ENCODE results near the gene AFF3.
A peak's percentile ranks its signal among the peaks of the same experiment; 100 is the strongest.

Gene AFF3

DNA sequence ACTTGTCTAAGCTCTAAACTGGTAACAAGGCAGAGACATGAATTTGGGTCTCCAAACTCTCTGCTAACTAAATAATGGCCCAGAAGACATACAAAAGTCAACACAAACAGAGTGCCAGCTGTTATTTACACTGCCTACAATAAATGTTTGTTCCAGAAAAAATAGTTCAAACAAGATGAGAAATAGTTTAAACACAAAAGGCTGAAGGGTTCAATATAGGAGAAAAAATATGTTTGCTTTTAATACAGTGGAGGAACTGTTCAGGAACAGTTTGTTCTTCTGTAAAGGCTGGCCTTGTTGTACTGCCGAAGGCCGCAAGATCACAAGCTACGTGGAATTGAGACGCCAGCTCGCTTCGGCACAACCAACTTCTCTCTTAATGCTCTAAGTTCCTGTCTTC is 74.6 kb downstream of the AFF3 start:
- DNase-seq: no peak

DNA sequence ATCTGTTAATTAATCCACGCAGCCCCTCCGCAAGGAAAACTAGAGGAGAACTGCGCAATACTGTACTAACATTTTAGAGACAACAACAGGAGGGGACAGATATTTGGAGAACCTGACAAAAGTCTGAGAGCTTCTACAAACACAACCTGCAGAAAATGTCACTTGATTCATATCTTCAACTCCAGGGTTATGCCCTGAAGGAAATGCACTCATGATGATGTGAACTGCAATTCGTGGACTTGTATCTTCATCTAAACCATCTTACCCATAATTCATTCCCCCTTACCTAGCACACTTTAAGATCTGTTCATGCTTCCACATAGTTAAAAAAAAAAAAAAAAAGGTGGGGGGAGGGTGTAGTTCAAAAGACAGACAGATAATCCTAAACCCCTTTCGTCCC is 75.5 kb downstream of the AFF3 start:
- no peak for DNase-seq

DNA sequence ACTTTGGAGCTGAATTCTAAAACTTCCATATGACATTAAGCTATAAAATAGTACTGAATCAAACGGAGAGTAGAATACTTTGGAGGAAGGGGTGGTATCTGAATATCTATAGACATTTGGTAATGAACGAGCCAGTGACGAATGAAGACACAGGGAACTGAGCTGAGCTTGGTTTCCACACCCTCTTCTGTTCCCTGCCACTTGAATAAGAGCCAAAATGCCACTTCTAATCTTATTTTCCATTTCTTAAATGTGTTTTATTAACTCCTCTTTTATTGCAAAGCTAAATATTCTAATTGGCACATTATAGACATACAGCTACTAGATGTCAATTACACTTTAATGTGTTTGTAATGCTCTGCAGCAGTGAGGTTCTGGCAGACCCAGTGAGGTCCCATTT is 76.1 kb downstream of the AFF3 start:
- DNase-seq: no peak

DNA sequence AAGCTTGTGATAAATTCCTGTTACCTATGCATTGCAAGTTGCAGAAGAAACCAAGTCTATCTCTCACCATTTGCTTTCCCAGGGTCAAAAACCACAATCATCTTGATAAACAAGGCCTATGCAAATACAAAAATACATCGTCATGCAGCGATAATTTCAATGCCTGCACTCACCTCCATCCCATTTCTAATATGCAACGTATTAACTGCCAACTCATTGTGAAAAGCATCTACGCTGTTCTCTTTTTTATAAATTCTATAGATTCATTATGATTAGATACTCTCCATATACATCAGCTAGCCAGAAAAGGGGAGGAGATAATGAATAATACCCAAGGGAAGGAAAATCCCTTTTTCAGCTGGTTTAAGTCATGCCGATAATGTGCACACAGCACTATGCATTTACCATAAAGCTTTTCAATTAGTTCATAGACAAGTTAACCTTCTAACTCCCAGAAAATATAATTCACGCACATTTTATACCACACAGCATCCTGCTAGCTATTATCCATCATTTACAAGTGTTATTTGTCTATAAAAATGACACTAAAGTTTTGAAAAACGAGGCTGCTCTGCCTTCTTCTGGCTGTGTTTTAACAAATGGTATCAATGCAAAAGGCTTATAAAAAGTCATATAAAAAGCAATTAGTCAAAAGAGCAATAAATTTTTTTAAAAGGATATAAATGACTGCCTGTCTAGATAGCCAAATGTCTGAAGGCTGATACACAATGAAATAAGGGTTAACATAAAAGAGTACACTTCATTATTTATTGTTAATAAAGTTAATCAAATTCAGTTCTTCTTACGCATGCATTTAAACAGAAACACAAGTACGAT is 77.6 kb downstream of the AFF3 start:
- no peak for DNase-seq

DNA sequence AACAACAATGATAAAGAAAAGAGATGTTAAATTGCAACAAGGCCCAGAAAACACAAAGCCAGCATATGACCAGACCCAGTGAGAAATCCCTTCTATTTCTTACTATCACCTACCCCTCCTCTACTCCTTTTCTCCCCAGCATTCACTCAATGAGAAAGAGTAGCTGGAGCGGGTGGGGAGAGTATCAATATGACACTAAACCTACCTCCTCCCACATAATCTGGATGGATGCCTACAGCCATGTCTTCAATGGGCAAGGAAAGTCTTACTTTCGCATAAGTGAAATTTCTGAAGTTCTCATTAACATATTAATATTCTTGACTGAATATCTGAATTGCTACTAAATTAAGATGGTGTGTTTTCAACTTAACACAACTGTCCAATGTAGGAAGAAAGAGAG is 78.2 kb downstream of the AFF3 start:
- DNase-seq: no peak

DNA sequence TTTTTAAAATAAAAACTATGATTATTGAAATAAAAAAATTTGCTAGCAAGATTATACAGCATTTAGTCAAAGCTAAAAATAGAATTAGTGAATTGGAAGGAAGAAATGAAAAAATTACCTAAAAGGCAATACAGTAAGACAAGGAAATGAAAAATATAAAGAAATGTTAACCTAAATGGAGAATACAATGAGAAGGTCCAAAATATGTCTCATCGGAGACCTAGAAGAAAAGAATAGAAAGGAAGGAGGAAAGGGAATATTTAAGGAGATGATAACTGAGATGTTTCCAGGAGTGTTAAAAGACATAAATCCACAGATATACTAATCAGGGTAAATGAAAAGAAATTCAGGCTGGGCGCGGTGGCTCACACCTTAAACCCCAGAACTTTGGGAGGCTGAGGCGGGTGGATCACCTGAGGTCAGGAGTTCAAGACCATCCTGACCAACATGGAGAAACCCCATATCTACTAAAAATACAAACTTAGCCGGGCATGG is 78.9 kb downstream of the AFF3 start:
- no peak for DNase-seq

DNA sequence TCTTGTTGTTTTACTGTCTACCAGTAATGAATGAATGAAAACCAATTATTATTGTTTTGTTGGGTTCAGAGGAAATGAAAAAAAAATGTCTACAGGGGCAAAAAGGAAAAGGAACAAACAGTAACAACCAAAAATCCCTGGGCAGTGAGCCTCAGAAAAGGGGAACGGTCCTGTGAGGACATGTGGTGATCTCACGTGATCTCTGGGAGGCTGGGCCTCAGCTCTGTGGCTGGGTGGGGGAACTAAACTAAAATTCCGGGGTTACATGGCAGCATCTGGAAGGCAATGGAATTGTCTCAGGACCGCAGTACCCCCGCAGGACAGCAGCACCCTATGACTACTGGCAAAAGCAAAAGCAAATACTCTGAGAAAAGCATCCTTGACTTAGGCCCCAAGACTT is 80.1 kb downstream of the AFF3 start:
- DNase-seq: no peak

DNA sequence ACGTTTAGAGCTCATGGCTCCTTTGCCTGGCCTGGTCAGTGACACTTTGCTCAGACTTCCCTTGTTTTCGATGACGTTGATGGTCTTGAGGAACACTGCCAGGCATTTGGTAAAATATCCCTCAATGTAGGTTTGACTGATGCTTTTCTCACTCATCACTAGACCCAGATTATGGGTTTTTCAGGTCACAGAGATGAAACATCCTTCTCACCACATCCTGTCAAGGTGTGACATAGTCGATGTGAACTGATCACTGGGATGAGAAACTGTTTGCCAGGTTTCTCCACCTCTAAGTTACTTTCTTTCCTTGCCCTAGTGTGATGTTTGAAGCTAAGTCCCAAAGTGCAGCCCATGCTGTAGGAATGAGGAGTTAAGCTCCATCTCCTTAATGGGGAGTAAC is 81.5 kb downstream of the AFF3 start:
- DNase-seq: peak in 1 of 2 donors; percentile 29

DNA sequence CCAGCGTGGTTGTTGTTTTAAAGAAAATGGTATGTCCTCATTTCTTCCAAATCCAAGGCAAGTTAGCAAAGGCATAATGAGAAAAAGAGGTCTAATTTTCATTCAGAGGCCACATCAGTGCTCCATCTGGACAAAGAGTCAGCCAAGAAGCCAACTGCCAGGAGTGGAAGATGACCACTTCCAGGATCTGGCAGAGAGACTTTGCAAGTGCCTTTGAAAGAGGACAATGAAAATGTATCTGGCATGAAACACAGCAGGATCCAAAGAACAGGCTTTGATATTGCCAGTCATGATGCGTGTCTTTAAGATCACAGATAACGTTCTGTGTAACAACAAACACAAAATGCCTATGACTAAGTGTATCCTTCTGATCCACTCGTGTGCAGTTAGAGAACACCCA is 82.8 kb downstream of the AFF3 start:
- DNase-seq: no peak

DNA sequence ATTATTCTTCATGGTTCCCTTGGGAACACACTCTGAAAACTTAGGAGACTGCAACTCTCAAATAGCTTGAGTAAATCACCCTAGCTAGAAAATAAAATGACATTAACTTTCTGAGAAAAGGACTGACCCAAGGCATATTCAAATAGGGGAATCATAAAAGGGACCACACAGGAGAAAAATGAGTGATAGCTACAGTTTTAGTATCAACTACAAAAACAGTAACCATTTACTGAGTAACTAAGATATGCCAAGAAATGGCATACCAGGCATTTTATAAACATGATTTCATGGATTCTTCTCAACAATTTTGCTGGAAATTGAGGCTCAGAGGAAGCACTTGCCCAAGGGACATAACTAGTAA is 84.5 kb downstream of the AFF3 start:
- no peak for DNase-seq

DNA sequence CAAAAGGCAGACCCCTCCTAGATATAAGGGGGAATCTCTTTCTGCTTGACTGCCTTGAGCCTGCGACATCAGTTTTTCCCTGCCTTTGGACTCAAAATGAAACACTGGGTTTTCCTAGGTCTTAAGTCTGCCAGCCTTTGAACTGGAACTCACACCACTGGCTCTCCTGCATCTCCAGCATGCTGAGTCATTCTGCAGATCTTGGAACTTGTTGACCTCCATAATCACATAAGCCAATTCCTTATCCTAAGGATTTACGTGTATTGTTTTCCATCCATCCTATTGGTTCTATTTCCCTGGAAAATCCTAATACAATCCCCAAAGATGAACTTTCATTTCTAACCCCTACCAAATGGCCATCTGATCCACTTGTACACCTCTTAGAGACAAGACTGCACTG is 88.0 kb downstream of the AFF3 start:
- DNase-seq: no peak

DNA sequence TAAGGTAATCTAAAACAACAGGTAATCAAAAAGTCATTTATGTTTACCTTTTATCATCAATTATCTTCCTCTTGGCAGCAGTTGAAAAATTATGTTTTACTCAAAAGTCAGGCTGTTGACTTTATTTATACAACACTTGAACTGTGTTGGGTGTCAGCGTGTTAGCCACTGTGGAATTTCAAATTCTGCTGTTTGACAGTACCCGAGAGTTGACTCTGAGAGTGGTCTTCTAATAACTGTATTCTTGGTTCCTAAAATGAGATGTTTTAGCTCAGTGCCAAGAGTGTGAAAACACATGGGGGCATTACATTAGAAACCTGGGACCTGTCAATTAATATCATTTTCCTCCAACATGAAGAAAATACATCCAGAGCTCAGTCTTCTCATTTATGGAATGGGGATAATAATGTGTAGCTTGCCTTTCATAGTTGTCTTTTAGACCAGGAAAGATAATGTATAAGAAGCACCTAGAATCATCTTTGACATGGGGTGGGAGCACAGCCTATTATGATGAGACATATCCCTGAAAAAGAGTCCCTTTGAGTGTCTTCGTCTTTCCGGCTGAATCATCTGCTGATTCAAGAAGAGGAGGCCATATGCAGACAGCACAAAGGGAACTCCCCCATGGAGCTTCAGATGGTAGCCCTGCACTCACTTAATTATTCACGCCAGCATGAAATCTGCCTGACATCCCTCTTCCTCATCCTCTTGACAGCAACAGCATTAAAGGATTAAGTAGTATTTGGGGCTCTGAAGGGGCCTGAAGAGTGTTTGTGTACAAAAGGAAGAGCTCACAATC is 89.1 kb downstream of the AFF3 start:
- DNase-seq: no peak

DNA sequence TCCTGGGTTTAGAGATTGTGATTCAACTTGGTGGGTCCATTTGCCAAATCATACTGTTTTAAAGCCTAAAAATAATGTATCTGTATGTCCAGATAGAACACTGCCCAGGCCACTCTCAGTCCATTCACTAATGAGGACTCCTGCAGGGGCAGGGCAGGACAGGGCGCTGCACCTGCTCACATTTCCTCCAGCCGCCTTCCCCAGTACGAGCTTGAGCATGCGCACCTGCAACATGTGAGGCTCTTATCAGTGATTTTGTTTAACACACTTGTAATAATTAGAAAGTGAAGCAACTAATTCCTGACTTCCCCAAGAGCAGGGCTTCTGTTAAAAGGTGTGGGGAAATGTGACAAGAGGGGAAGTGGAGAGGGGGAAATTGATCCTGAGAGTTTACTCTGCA is 89.7 kb downstream of the AFF3 start:
- no peak for DNase-seq

DNA sequence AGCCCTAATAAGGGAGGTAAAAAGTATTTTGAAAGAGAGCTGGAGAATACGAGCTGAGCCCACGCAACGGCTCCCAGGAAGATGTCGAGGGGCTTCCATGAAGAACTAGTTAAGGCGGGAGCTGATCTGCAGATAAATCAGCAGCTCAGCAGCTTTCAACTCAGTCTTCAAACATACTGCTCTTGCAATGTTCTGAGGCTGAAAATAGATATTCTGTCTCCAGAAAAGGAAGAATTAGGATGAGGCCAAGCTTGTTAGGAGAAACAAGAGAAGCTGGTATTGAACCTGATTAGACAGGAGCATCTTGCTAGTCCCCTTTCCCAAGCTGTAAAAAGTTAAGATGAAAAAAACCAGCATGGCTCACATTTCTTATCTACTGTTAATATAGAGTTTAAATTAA is 91.1 kb downstream of the AFF3 start:
- no peak for DNase-seq

DNA sequence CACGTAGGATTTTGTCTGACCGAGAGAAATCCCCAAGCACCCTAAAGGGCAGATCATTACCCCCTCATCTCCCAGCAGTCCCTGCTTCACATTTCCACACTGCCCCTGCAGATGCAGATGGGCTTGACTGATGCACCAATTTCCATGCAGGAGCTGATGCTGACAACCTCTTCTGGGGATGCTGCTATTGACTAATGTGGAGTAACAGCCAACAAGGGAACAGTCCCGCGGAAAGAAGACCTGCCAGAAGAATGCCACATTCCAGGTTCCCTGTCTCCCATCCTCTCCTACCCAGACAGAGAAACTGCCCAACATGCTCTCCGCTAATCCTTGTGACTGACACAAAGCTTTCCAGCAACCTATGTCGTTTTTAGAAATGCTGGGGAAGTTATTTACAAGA is 91.7 kb downstream of the AFF3 start:
- DNase-seq: no peak

DNA sequence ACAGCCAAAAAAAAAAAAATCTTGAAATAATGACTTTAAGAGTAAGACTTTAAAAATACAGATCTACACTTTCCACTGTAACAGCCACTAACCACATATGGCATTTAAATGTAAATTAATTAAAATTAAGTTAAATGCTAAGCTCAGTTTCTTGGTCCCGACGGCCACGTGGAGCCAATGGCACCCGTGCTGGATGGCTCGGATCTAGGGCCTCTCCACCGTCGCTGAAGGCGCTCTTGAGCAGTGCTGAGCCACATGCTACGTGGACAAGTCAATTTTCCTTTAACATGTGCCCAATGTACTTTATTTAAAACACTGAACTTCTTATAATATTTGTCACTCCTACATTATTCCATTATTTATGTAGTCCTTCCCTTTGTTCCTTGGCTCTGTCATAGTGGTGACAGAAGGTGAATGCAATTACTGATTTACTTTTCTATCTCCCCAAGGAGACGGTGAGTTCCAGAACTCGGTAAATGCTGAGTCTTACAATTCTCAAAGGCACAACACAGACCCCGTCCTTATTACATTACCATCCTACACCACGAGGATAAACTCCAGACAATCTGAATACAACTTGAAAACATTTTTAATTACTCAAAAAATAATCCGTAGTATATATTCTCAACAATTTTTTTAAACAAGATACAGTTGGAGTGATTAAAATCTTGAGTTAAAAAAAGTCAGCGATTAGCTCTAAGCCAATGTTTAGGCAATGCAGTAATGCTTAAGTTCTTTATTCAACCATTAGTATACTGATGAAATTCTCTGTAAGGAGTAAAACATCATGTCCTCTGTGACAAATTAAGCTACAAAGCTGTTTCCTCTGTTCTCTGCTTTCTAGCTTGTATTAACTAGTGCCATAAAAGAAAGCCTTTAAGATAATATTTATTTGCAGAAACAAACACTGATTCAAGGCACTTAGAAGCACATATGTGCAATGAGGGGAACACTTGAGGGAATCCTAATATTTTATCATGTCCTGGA is 95.1 kb downstream of the AFF3 start:
- DNase-seq: no peak

DNA sequence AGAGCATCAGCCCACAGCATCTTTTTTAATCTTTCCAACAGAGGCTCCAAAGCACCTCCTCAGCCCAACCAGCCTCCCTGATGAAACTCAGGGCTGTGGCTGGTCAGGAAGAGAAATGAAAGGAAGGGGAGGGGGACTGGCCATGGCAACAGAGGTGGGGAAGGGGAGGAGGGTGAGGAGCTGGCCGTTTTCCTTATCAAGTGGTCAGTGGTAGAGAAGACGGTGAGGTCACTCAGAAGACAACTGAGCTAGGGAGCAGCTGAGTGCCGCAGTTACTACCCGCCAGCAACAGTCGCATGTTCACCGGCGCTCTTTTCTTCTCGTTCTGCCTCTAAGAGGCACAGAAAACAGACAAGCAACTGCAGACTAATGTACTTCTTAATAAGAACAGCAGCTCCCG is 97.4 kb downstream of the AFF3 start:
- DNase-seq: no peak

DNA sequence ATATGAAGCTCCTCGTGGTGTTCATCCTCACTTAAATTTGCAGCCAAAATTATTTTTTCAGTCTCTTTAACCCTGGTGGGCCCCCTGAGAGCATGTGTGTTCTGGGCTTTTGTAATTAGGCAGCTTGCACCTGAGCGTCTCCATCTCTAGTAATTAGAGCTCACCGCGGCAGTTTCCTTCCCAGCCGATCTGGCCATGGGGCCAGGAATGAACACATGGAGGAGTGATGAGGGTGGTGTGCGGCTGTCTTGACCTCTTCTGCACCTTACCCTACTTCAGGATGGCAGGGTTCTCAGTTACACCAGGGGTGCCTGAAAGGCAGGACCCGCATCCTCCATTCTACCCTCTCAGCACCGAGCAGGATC is 98.5 kb downstream of the AFF3 start:
- no peak for DNase-seq

DNA sequence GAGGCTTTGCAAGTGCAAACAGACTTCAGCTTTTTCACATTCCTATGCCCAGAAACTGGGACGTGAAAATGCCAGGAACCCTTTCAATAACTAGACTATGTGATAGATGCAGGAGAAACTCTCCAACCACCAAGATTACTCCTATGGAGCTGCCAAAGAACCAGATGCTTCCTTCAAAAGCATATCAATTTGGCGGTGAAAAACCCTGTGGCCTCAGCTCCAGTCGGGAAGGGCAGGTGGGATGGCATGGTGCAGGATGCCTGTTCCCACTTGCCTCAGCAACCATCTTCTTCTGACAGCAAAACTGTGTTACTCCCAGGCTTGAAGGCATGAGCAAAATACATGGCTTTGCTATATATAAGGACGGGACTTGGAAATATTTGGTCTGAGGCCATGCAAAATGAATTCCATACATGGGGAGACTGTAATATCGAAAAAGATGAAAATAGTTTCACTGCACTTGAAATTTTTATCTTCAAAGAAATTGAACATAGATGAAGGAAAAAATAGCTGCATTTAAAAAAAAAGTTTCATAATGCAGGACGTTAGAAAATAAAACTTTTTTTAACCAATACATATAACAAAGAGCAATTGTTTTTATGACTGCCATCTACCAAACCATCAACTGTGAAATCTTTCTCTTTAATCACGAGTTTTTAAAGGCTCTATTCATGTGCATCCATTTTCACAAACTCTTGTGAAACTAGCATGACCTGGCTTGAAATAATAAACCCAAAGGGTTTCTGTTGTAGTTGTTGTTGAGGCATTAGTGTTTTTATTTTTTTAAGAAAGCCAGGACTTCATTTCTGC is 99.1 kb downstream of the AFF3 start:
- DNase-seq: no peak

DNA sequence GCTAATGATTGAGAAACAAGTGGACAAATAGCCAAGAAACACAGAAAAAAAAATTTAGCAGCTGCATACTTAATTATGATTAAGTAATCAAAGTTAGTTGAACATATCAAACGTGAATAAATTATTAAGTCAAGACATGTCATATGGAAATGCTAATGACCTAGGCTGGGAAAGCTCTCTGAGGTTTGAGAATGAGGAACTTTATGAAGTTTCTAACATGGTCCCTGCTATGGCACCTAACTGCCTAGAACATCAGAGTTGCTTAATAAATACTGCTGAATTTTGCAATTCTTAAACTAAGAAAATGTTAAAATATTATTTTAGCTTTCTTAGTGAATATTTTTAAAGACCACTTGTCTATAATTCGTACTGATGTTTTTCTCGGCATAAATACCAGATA is 99.8 kb downstream of the AFF3 start:
- no peak for DNase-seq

DNA sequence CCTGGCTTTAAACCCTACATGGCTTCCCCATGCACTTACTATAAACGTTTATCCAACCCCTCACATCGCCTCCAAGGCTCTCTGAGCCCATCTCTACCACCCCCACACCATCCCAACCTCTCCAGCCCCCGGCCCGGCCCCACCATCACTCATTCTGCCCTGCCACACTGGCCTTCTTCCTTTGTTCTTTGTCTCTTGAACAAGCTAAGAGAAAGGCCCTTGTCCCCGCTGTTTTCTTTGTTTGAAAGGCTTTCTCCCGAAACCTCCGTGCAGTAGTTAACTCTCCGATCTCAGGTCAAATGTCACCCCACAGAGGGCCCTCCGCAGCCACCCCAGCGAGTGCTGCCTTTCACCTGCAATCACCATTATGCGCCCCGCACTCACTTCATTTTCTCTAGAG is 100.4 kb downstream of the AFF3 start:
- no peak for DNase-seq

DNA sequence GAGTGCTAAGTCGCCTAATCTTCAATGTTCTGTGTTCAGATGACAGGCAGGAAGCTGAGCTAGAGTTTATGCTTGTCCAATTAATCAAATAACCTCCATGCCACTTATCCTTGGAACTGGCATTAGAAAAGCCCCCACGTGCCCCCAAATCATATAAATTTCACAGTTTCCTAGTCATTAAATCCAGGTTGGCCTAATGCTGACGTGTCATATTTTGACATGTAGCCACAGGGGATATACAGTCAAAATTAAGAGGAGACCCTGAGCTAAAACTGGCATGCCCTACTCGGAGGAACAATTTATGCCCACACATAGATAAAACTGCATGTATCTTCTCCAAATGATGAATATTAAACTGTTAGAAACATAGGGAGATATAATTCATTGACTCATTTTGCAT is 101.0 kb downstream of the AFF3 start:
- no peak for DNase-seq

All from CD4-positive, alpha-beta T cell treated with Interleukin-1 beta for 1 hour (primary cell).